Measurements from ENCODE around the gene SLC7A9.
"Not testable (repeated sequence)": the region's sequence is repeated elsewhere in the genome, so short reads cannot be mapped to it uniquely, and the experiment has no call there.

SLC7A9 gene

DNA sequence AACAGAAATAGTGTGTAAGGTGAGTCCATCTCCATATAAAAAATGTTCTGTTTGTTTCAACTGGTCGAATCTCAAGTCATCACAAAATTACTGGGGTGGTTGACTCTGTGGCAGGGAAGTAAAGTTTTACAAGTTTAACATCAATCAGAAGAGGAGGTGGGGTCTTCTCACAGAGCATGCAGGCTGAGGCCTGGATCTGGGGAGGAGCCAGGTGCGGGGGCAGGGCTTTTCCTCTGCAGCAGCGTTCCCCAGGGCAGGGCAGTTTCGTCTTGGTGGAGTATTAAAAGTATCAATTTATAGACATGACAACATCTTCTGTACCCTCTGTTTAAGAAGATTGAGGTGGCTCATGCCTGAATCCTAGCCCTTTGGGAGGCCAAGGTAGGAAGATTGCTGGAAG lies 68.8 kb downstream of the SLC7A9 start:
- DNase-seq (ENCODE audit: low read depth, low spot score): no peak

DNA sequence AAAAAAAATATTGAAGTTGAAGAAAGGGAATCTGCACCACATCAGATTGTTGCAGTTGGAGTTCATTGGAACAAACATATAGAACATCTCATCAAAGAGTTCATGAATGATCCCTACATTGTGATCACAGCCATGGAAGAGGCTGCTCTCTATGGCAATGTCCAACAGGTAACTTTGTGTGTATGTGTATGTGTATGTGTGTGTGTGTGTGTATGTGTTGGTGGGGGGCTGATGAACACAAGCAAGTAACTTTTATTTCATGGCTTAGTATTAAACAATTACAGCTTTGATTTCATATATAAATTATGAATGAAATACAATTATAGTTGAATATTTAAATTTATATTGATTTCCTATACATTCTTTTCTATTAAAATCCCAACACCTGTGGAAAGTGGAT lies 69.4 kb downstream of the SLC7A9 start:
- no peak for DNase-seq (ENCODE audit: low read depth, low spot score)

DNA sequence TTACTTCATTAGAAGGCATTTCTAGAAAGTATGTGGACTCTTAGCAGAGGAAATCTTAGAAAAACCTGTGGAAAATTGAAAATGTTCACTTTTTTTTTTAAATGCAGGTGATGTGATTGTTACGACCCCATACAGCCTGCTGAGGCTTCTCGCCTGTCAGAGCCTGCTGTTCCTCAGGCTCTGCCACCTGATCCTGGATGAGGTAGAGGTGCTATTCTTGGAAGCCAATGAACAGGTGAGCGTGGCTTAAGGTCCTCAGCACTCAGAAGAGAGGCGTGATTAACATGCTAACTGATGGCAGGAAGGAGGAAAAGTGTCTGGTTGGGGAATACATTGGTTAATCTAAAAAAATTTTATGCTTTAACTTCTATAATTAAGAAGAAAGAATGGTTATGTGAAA lies 71.4 kb downstream of the SLC7A9 start:
- DNase-seq (ENCODE audit: low read depth, low spot score): no peak

DNA sequence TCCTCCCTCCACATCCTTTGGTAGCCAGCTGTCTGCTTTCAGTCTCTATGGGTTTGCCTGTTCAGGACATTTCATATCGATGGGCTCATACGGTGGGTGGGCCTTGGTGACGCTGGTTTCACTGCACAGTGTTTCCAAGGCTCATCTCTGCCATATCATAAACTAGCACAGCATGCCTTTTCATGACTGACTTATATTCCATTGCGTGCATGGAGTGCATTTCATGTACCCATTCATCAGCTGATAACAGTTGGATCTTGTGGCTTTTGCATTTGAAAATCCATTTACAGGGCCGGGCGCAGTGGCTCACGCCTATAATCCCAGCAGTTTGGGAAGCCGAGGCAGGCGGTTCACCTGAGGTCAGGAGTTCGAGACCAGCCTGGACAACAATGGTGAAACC lies 80.1 kb downstream of the SLC7A9 start:
- DNase-seq (ENCODE audit: low read depth, low spot score): no peak

DNA sequence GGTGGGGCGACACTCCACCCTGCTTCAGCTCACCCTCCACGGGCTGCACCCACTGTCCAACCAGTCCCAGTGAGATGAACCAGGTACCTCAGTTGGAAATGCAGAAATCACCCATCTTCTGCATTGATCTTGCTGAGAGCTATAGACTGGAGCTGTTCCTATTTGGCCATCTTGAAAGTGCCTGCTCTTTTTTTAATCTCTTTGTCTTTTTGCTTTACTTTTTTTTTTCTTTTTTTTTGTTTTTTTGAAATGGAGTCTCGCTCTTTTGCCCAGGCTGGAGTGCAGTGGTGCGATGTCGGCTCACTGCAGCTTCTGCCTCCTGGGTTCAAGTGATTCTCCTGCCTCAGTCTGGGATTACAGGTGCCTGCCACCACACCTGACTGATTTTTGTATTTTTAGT lies 81.7 kb downstream of the SLC7A9 start:
- not testable (repeated sequence) for DNase-seq (ENCODE audit: low read depth, low spot score)

DNA sequence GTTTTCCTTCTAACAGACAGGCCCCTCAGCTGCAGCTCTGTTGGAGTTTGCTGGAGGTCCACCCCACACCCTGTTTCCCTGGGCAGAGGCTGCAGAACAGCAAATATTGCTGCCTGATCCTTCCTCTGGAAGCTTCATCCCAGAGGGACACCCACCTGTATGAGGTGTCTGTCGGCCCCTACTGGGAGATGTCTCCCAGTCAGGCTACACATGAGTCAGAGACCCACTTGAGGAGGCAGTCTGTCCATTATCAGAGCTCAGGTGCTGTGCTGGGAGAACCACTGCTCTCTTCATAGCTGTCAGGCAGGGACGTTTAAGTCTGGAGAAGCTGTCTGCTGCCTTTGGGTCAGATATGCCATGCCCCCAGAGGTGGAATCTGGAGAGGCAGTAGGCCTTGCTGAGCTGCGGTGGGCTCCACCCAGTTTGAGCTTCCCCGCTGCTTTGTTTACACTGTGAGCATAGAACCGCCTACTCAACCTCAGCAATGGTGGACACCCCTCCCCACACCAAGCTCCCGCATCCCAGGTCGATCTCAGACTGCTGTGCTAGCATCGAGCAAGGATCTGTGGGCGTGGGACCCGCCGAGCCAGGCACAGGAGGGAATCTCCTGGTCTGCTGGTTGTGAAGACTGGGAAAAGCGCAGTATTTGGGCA lies 82.3 kb downstream of the SLC7A9 start:
- DNase-seq (ENCODE audit: low read depth, low spot score): not testable (repeated sequence)

DNA sequence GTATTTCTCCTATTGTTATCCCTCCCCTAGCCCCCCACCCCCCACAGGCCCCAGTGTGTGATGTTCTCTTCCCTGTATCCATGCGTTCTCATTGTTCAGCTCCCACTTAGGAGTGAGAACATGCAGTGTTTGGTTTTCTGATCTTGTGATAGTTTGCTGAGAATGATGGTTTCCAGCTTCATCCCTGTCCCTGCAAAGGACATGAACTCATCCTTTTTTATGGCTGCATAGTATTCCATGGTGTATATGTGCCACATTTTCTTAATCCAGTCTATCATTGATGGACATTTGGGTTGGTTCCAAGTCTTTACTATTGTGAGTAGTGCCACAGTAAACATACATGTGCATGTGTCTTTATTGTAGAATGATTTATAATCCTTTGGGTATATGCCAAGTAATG lies 87.5 kb downstream of the SLC7A9 start:
- DNase-seq (ENCODE audit: low read depth, low spot score): not testable (repeated sequence)

DNA sequence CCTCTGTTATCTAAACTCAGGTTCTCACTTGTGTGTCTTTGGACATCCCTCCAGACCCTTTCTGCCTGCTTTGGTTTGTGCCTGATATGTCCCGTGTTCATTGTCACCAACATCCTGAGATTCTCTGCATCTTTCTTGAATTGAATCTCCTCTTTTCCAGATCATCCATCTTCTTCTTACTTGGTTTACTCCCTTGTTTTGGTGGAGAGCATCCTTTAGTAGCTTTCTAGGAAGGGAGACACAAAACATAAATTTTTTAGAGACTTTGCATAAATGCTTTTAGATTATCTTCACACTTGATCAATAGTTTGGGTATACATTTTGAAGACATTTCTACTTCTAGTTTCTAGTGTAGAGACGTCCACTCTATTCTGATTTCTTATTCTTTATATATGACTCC lies 88.3 kb downstream of the SLC7A9 start:
- no peak for DNase-seq (ENCODE audit: low read depth, low spot score)

All from activated CD4-positive, CD25-positive, alpha-beta regulatory T cell treated with anti-CD3 and anti-CD28 coated beads, Interleukin-2, amount 50 U/mL, for 16 hours (primary cell).